Chondrocyte (in vitro differentiated cells): ENCODE data around the gene PAQR6. TPM values are rescaled to one million over a fixed set of nuclear protein-coding genes. Genes with fewer than 3 reads are reported as not detected.

Experiments
- DNase-seq: peaks from one replicate; pipeline ENCODE4 v3.0.0; 2021; ENCODE audit warnings: mixed read lengths, low spot score
- H3K27ac Mint-ChIP-seq: one replicate; pipeline ENCODE4 v1.8.0; 2021; ENCODE audit warnings: mild to moderate bottlenecking, moderate library complexity, mixed read lengths; ENCODE audit not compliant: unreplicated experiment
- H3K27me3 Mint-ChIP-seq: 2 replicates; pipeline ENCODE4 v1.8.0; 2021; ENCODE audit warnings: low read depth, mixed read lengths
- H3K36me3 Mint-ChIP-seq: 2 replicates; pipeline ENCODE4 v1.8.0; 2021; ENCODE audit warnings: low read depth, mixed read lengths
- H3K4me1 Mint-ChIP-seq: 2 replicates; pipeline ENCODE4 v1.8.0; 2021; ENCODE audit warnings: low read depth, mild to moderate bottlenecking, mixed read lengths
- H3K4me3 Mint-ChIP-seq: one replicate; pipeline ENCODE4 v1.8.0; 2021; ENCODE audit warnings: mild to moderate bottlenecking, moderate library complexity, mixed read lengths; ENCODE audit not compliant: unreplicated experiment
- H3K9me3 Mint-ChIP-seq: 2 replicates; pipeline ENCODE4 v1.8.0; 2021; ENCODE audit warnings: low read depth, mixed read lengths
- CTCF ChIP-seq: fragments of 200-600 bp; sonication (generic); IDR thresholded peaks from 2 replicates; pipeline ENCODE4 v1.5.0; 2021; ENCODE audit warnings: antibody characterized with exemption, mild to moderate bottlenecking, moderate library complexity
- total RNA-seq: library from RNA; stranded (reverse); gene quantifications from 3 replicates; pipeline ENCODE4 v1.2.1, GENCODE V29; 2021

The PAQR6 gene
- total RNA-seq, 1 donor from 2014 or later, result 4.9 TPM

- Mint-ChIP-seq H3K9me3 (no peaks in the 10 kb centered on the region), H3K36me3 (peaks cover 15% of the 10 kb centered on the region), H3K4me1 (peaks cover 7% of the 10 kb centered on the region), H3K4me3 (no peak overlapping the region), H3K27me3 (no peaks in the 10 kb centered on the region), H3K27ac (peak overlapping the region; percentile 97)
- TF ChIP-seq CTCF, result no peak
- no peak for DNase-seq
Observed at GRCh38 chr1:156233426-156234127, 14.3 kb downstream of the PAQR6 start.

- no peak overlapping the region for H3K4me3 Mint-ChIP-seq
- H3K9me3 Mint-ChIP-seq, result no peaks in the 10 kb centered on the region
- H3K36me3 Mint-ChIP-seq, result peaks cover 18% of the 10 kb centered on the region
- no peak for DNase-seq
- H3K27ac Mint-ChIP-seq, result no peak overlapping the region
- H3K4me1 Mint-ChIP-seq, result peaks cover 7% of the 10 kb centered on the region
- H3K27me3 Mint-ChIP-seq, result no peaks in the 10 kb centered on the region
- TF ChIP-seq CTCF, result no peak
Observed at GRCh38 chr1:156232201-156232894, 15.5 kb downstream of the PAQR6 start.

- TF ChIP-seq CTCF, result no peak
- H3K27ac Mint-ChIP-seq, result no peak overlapping the region
- H3K4me3 Mint-ChIP-seq, result no peak overlapping the region
- H3K36me3 Mint-ChIP-seq, result peaks cover 7% of the 10 kb centered on the region
- no peaks in the 10 kb centered on the region for H3K27me3 Mint-ChIP-seq
- H3K9me3 Mint-ChIP-seq, result no peaks in the 10 kb centered on the region
- peaks cover 8% of the 10 kb centered on the region for H3K4me1 Mint-ChIP-seq
- no peak for DNase-seq
Observed at GRCh38 chr1:156230473-156230837, 17.4 kb downstream of the PAQR6 start.

- TF ChIP-seq CTCF, result no peak
- Mint-ChIP-seq H3K9me3 (no peaks in the 10 kb centered on the region), H3K36me3 (peaks cover 7% of the 10 kb centered on the region), H3K4me1 (peaks cover 11% of the 10 kb centered on the region), H3K27ac (no peak overlapping the region), H3K4me3 (no peak overlapping the region), H3K27me3 (no peaks in the 10 kb centered on the region)
- no peak for DNase-seq
Observed at GRCh38 chr1:156229809-156230472, 17.9 kb downstream of the PAQR6 start.

GRCh38 chr1:156228501-156228900 is 19.4 kb downstream of the PAQR6 start:
- Mint-ChIP-seq H3K9me3 (no peaks in the 10 kb centered on the region), H3K27me3 (no peaks in the 10 kb centered on the region), H3K4me1 (peaks cover 9% of the 10 kb centered on the region), H3K4me3 (no peak overlapping the region), H3K27ac (no peak overlapping the region), H3K36me3 (peaks cover 7% of the 10 kb centered on the region)
- no peak for DNase-seq
- no peak for TF ChIP-seq CTCF
